H9 (cell line): ENCODE data around the gene SOX4. TPM values are rescaled to one million over a fixed set of nuclear protein-coding genes. Genes with fewer than 3 reads are reported as not detected.

Experiments
- DNase-seq: peaks from one replicate; pipeline ENCODE4 v3.0.0-alpha.2; 2017
- H2AFZ ChIP-seq: one replicate; pipeline ENCODE4 v1.6.1; 2013; ENCODE audit warnings: mild to moderate bottlenecking, low read length, control low read depth, moderate library complexity
- H2AK5ac ChIP-seq: 2 replicates; pipeline ENCODE4 v1.6.1; 2013; ENCODE audit warnings: low read length, control low read depth, mixed read lengths; ENCODE audit not compliant: insufficient read length
- H2BK120ac ChIP-seq: one replicate; pipeline ENCODE4 v1.6.1; 2013; ENCODE audit warnings: low read depth, mild to moderate bottlenecking, low read length, control low read depth, inconsistent platforms; ENCODE audit not compliant: poor library complexity, severe bottlenecking
- H2BK12ac ChIP-seq: 2 replicates; pipeline ENCODE4 v1.6.1; 2013; ENCODE audit warnings: low read length, control low read depth, mixed read lengths, low read depth; ENCODE audit not compliant: insufficient read length
- H2BK15ac ChIP-seq: 2 replicates; pipeline ENCODE4 v1.6.1; 2013; ENCODE audit warnings: low read depth, low read length, control low read depth
- H2BK20ac ChIP-seq: one replicate; pipeline ENCODE4 v1.6.1; 2013; ENCODE audit warnings: low read depth, mild to moderate bottlenecking, low read length, control low read depth, inconsistent platforms; ENCODE audit not compliant: poor library complexity, severe bottlenecking
- H2BK5ac ChIP-seq: 2 replicates; pipeline ENCODE4 v1.6.1; 2013; ENCODE audit warnings: low read length, control low read depth, mixed read lengths; ENCODE audit not compliant: insufficient read length
- H3K14ac ChIP-seq: 2 replicates; pipeline ENCODE4 v1.6.1; 2013; ENCODE audit warnings: low read length, control low read depth; ENCODE audit not compliant: insufficient read depth
- H3K18ac ChIP-seq: 2 replicates; pipeline ENCODE4 v1.6.1; 2013; ENCODE audit warnings: low read depth, mild to moderate bottlenecking, mixed read lengths, low read length, control low read depth; ENCODE audit not compliant: insufficient read length
- H3K23ac ChIP-seq: 2 replicates; pipeline ENCODE4 v1.6.1; 2013; ENCODE audit warnings: low read length, control low read depth, mixed read lengths, low read depth; ENCODE audit not compliant: insufficient read length
- H3K23me2 ChIP-seq: 2 replicates; pipeline ENCODE4 v1.6.1; 2013; ENCODE audit warnings: low read depth, mild to moderate bottlenecking, mixed read lengths, low read length, control low read depth; ENCODE audit not compliant: insufficient read length, poor library complexity, severe bottlenecking
- H3K27ac ChIP-seq: 2 replicates; pipeline ENCODE4 v1.5.1; 2013; ENCODE audit warnings: low read length, control low read depth, mixed read lengths, low read depth; ENCODE audit not compliant: insufficient read length
- H3K27me3 ChIP-seq: 2 replicates; pipeline ENCODE4 v1.6.1; 2013; ENCODE audit warnings: low read length, control low read depth, inconsistent platforms; ENCODE audit not compliant: insufficient read depth
- H3K4ac ChIP-seq: 2 replicates; pipeline ENCODE4 v1.6.1; 2013; ENCODE audit warnings: low read depth, mild to moderate bottlenecking, control low read depth, inconsistent platforms, low read length, moderate library complexity
- H3K4me1 ChIP-seq: 2 replicates; pipeline ENCODE4 v1.6.1; 2013; ENCODE audit warnings: low read length, control low read depth, inconsistent platforms; ENCODE audit not compliant: insufficient read depth
- H3K4me2 ChIP-seq: 2 replicates; pipeline ENCODE4 v1.6.1; 2013; ENCODE audit warnings: low read length, control low read depth, mixed read lengths; ENCODE audit not compliant: insufficient read length, insufficient read depth
- H3K56ac ChIP-seq: 2 replicates; pipeline ENCODE4 v1.6.1; 2013; ENCODE audit warnings: low read depth, mild to moderate bottlenecking, mixed read lengths, low read length, control low read depth; ENCODE audit not compliant: insufficient read length
- H3K79me1 ChIP-seq: 2 replicates; pipeline ENCODE4 v1.6.1; 2013; ENCODE audit warnings: low read depth, mild to moderate bottlenecking, moderate library complexity, low read length, control low read depth, inconsistent platforms; ENCODE audit not compliant: insufficient read depth, poor library complexity, severe bottlenecking
- H3K79me2 ChIP-seq: 2 replicates; pipeline ENCODE4 v1.6.1; 2013; ENCODE audit warnings: low read length, control low read depth, inconsistent platforms; ENCODE audit not compliant: insufficient read depth
- H3K9ac ChIP-seq: 2 replicates; pipeline ENCODE4 v1.6.1; 2013; ENCODE audit warnings: low read length, control low read depth, mixed read lengths; ENCODE audit not compliant: insufficient read length; ENCODE audit errors: extremely low read depth
- H3K9me3 ChIP-seq: one replicate; pipeline ENCODE4 v1.6.1; 2013; ENCODE audit warnings: low read depth, low read length, inconsistent platforms; ENCODE audit not compliant: control insufficient read depth
- H3T11ph ChIP-seq: one replicate; pipeline ENCODE4 v1.6.1; 2013; ENCODE audit warnings: mild to moderate bottlenecking, low read length, control low read depth, inconsistent platforms
- H4K20me1 ChIP-seq: one replicate; pipeline ENCODE4 v1.6.1; 2013; ENCODE audit not compliant: control insufficient read depth, insufficient read length, insufficient read depth
- H4K5ac ChIP-seq: 2 replicates; pipeline ENCODE4 v1.6.1; 2013; ENCODE audit warnings: low read depth, mild to moderate bottlenecking, mixed read lengths, low read length, control low read depth; ENCODE audit not compliant: insufficient read length
- H4K8ac ChIP-seq: replicated peaks from 2 replicates; pipeline ENCODE4 v1.6.1; 2013; ENCODE audit warnings: low read length, control low read depth, mixed read lengths, low read depth; ENCODE audit not compliant: insufficient read length
- H4K91ac ChIP-seq: 2 replicates; pipeline ENCODE4 v1.6.1; 2013; ENCODE audit warnings: low read depth, mild to moderate bottlenecking, moderate library complexity, mixed read lengths, low read length, control low read depth; ENCODE audit not compliant: insufficient read length
- H3K27ac Mint-ChIP-seq, 3 experiments: 2 replicates in 2 of 3; 3 replicates in 1 of 3; pipeline ENCODE4 v1.8.0; 2020 to 2021; ENCODE audit warnings: mixed read lengths in 3 of 3, mild to moderate bottlenecking in 1 of 3, moderate library complexity in 1 of 3
- H3K27me3 Mint-ChIP-seq: 2 replicates; pipeline ENCODE4 v1.8.0; 2021; ENCODE audit warnings: low read depth, mild to moderate bottlenecking, moderate library complexity, mixed read lengths
- H3K36me3 Mint-ChIP-seq, 3 experiments: 2 replicates in 2 of 3; 3 replicates in 1 of 3; pipeline ENCODE4 v1.8.0; 2020 to 2021; ENCODE audit warnings: low read depth in 3 of 3, mixed read lengths in 3 of 3; ENCODE audit not compliant: insufficient read depth in 1 of 3
- H3K4me1 Mint-ChIP-seq, 2 experiments: 2 replicates each; pipeline ENCODE4 v1.8.0; 2020; ENCODE audit warnings: mixed read lengths in 2 of 2
- H3K4me3 Mint-ChIP-seq, 2 experiments: 2 replicates in 1 of 2; 3 replicates in 1 of 2; pipeline ENCODE4 v1.8.0; 2020 to 2021; ENCODE audit warnings: mild to moderate bottlenecking in 2 of 2, mixed read lengths in 2 of 2, moderate library complexity in 1 of 2
- H3K9me3 Mint-ChIP-seq, 2 experiments: 2 replicates in 1 of 2; 3 replicates in 1 of 2; pipeline ENCODE4 v1.8.0; 2020; ENCODE audit warnings: mild to moderate bottlenecking in 2 of 2, mixed read lengths in 2 of 2, moderate library complexity in 1 of 2
- CTCF ChIP-seq: fragments of 200-600 bp; sonication (generic); conservative IDR thresholded peaks from 3 replicates; pipeline ENCODE4 v1.8.0; 2021; ENCODE audit warnings: antibody characterized with exemption, mild to moderate bottlenecking
- WGBS: extraction: QIAGEN DNeasy Blood & Tissue Kit; methylation state at CpG from one replicate; pipeline ENCODE4 v1.1.7; 2013; ENCODE audit warnings: missing lambda C conversion rate, low lambda C conversion rate, mixed read lengths; ENCODE audit not compliant: insufficient read length; ENCODE audit errors: extremely low coverage; 5-methylcytosine and 5-hydroxymethylcytosine counted together
- total RNA-seq: library from RNA; stranded (reverse); gene quantifications from 2 replicates; pipeline ENCODE4 v1.2.1, GENCODE V29; 2021

The SOX4 gene
- total RNA-seq, 1 experiment from 2014 or later, result 108 TPM

DNA sequence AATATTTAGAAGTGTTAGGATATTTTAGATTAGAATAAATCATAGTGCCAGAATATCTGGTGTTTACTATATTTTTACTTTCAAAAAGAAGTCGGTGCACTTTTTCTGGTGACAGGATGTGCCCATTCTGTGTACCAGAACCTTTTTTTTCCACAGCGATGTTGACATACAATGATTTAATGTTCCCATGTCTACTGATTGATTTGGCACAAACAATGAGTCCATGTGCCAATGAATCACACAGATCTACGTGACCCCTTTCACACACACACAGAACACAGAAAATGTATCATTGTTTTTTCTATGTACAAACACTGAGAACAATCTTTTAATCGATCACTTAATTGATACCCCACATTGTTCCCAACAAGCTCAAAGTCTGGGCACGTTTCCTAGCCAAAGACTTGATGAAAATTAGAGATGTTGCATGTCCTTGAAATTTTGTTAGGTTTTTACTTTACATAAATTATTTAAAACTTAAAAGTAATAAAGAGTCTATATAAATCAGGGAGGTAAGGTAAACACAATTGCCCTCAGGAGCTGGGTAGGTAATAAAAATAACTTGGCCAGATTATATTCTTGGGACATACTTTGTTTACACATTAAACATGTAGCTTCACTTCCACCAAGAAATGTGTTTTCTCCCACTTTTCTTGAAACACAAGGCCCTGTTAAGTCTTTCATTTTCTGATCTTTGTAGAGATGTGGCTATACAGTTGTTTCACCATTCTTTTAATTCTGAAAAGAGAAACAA, 36.4 kb upstream of the SOX4 start:
- H2AFZ ChIP-seq, result no peak overlapping the region
- no peak overlapping the region for H3K14ac ChIP-seq
- no peak overlapping the region for H2BK12ac ChIP-seq
- H4K20me1 ChIP-seq, result no peaks in the 10 kb centered on the region
- H2AK5ac ChIP-seq, result no peak overlapping the region
- H3K56ac ChIP-seq, result no peak overlapping the region
- Mint-ChIP-seq H3K9me3 (peaks cover 0 to 4% of the 10 kb centered on the region in 2 experiments; a peak in 3 of 5 replicates), H3K4me1 (peaks cover 5 to 9% of the 10 kb centered on the region in 2 experiments), H3K4me3 (no peak overlapping the region), H3K27me3 (no peaks in the 10 kb centered on the region), H3K36me3 (peaks cover 0 to 4% (median 0%) of the 10 kb centered on the region in 3 experiments; a peak in 1 of 7 replicates), H3K27ac (no peak overlapping the region)
- H2BK20ac ChIP-seq, result no peak overlapping the region
- no peaks in the 10 kb centered on the region for H3K23me2 ChIP-seq
- no peak overlapping the region for H3K4me2 ChIP-seq
- H3T11ph ChIP-seq, result no peak overlapping the region
- no peak overlapping the region for H3K4ac ChIP-seq
- H2BK15ac ChIP-seq, result no peak overlapping the region
- no peak overlapping the region for H3K23ac ChIP-seq
- no peak for DNase-seq
- H2BK120ac ChIP-seq, result no peak overlapping the region
- H4K5ac ChIP-seq, result no peak overlapping the region
- TF ChIP-seq CTCF, result no peak
- H3K4me1 ChIP-seq, result peaks cover 5% of the 10 kb centered on the region; the same call in 1 of the 2 replicates
- H3K9ac ChIP-seq, result no peak overlapping the region
- H4K91ac ChIP-seq, result no peak overlapping the region
- H2BK5ac ChIP-seq, result no peak overlapping the region
- H3K9me3 ChIP-seq, result no peaks in the 10 kb centered on the region
- no peak overlapping the region for H3K27ac ChIP-seq
- H4K8ac ChIP-seq, result no peak overlapping the region
- no CpG with 5 or more reads among the region's 5 CpGs for WGBS
- H3K18ac ChIP-seq, result no peak overlapping the region
- no peaks in the 10 kb centered on the region for H3K79me1 ChIP-seq
- H3K27me3 ChIP-seq, result no peaks in the 10 kb centered on the region
- H3K79me2 ChIP-seq, result no peaks in the 10 kb centered on the region
